OCI-LY3 (cell line): ENCODE results near the gene HOXC9.

ENCODE experiments used
- H2AFZ ChIP-seq: fragments of 200-600, 300-600 bp; shearing (Covaris generic); 2 replicates; pipeline ENCODE4 v1.6.0; 2014; ENCODE audit warnings: antibody characterized with exemption, low read depth, low read length
- H3K27ac ChIP-seq: fragments of 200-600, 300-600 bp; sonication (generic); 2 replicates; pipeline ENCODE4 v1.5.1; 2014; ENCODE audit warnings: mild to moderate bottlenecking, low read length, moderate library complexity, mixed read lengths
- H3K27me3 ChIP-seq: fragments of 200-600, 300-600 bp; sonication (generic); 2 replicates; pipeline ENCODE4 v1.6.1; 2014; ENCODE audit warnings: low read depth, low read length, mixed read lengths
- H3K36me3 ChIP-seq: fragments of 200-600, 300-600 bp; sonication (generic); replicated peaks from 2 replicates; pipeline ENCODE3; 2014; ENCODE audit warnings: low read depth, low read length, mixed read lengths
- H3K4me1 ChIP-seq: fragments of 300-600, 200-600 bp; sonication (generic); 2 replicates; pipeline ENCODE4 v1.6.1; 2014; ENCODE audit warnings: low read length, mixed read lengths
- H3K4me2 ChIP-seq: fragments of 200-600, 300-600 bp; sonication (generic); 2 replicates; pipeline ENCODE4 v1.6.1; 2014; ENCODE audit warnings: low read length, mixed read lengths
- H3K4me3 ChIP-seq: fragments of 300-600, 200-600 bp; sonication (generic); 2 replicates; pipeline ENCODE4 v1.5.1; 2014; ENCODE audit warnings: antibody characterized with exemption, mild to moderate bottlenecking, low read length, moderate library complexity
- H3K79me2 ChIP-seq: fragments of 300-600, 200-600 bp; shearing (Covaris generic); 2 replicates; pipeline ENCODE4 v1.6.1; 2014; ENCODE audit warnings: mild to moderate bottlenecking, low read length, mixed read lengths
- H3K9ac ChIP-seq: fragments of 300-600, 200-600 bp; shearing (Covaris generic); 2 replicates; pipeline ENCODE4 v1.6.0; 2014; ENCODE audit warnings: mild to moderate bottlenecking, low read length, moderate library complexity
- H3K9me3 ChIP-seq: fragments of 200-600, 300-600 bp; shearing (Covaris generic); 2 replicates; pipeline ENCODE4 v1.6.1; 2014; ENCODE audit warnings: low read length, mixed read lengths; ENCODE audit not compliant: insufficient read depth
- H4K20me1 ChIP-seq: fragments of 200-600, 300-600 bp; sonication (generic); 2 replicates; pipeline ENCODE4 v1.6.1; 2016; ENCODE audit warnings: low read length, mixed read lengths; ENCODE audit not compliant: insufficient read depth
- CTCF ChIP-seq: fragments of 200-600, 300-600 bp; sonication (generic); IDR thresholded peaks from 2 replicates; pipeline ENCODE4 v1.5.1; 2014; ENCODE audit warnings: antibody characterized with exemption, low read length, low read depth
- EZH2phosphoT487 ChIP-seq: fragments of 200-600 bp; shearing (Covaris generic); IDR thresholded peaks from 2 replicates; pipeline ENCODE4 v1.6.1; 2018; ENCODE audit warnings: antibody characterized with exemption, mixed run types, low read depth

Gene HOXC9

GRCh38 chr12:54038284-54038870 lies 38.4 kb downstream of the HOXC9 start:
- Histone ChIP-seq H3K36me3 (no peaks in the 10 kb centered on the region), H3K27me3 (no peaks in the 10 kb centered on the region)
- TF ChIP-seq CTCF (no peak), EZH2phosphoT487 (no peak)

GRCh38 chr12:54038871-54039414 lies 39.0 kb downstream of the HOXC9 start:
- Histone ChIP-seq H3K36me3 (no peaks in the 10 kb centered on the region), H3K27ac (no peak overlapping the region)

More at GRCh38 chr12:54038284-54038870, 38.4 kb downstream of the HOXC9 start:
- Histone ChIP-seq H3K27ac (no peak overlapping the region), H3K4me1 (peaks cover 10% of the 10 kb centered on the region; the same call in 1 of the 2 replicates), H3K4me3 (no peak overlapping the region), H3K9me3 (no peaks in the 10 kb centered on the region), H3K9ac (no peak overlapping the region), H2AFZ (no peak overlapping the region), H3K79me2 (no peaks in the 10 kb centered on the region), H4K20me1 (no peaks in the 10 kb centered on the region), H3K4me2 (no peak overlapping the region)

GRCh38 chr12:54039417-54040147 lies 39.6 kb downstream of the HOXC9 start:
- Histone ChIP-seq H3K4me1 (peaks cover 21% of the 10 kb centered on the region), H3K4me2 (no peak overlapping the region), H3K9me3 (no peaks in the 10 kb centered on the region), H2AFZ (no peak overlapping the region), H3K36me3 (no peaks in the 10 kb centered on the region), H3K79me2 (no peaks in the 10 kb centered on the region), H3K27ac (no peak overlapping the region), H4K20me1 (no peaks in the 10 kb centered on the region), H3K27me3 (no peaks in the 10 kb centered on the region), H3K9ac (no peak overlapping the region), H3K4me3 (no peak overlapping the region)
- TF ChIP-seq EZH2phosphoT487 (no peak), CTCF (no peak)

More at GRCh38 chr12:54038871-54039414, 39.0 kb downstream of the HOXC9 start:
- H3K4me3 ChIP-seq: no peak overlapping the region
- no peak overlapping the region for H2AFZ ChIP-seq
- no peak overlapping the region for H3K4me2 ChIP-seq
- H3K9ac ChIP-seq: no peak overlapping the region
- no peak for TF ChIP-seq EZH2phosphoT487
- TF ChIP-seq CTCF: no peak
- H3K9me3 ChIP-seq: no peaks in the 10 kb centered on the region
- no peaks in the 10 kb centered on the region for H3K27me3 ChIP-seq
- H4K20me1 ChIP-seq: no peaks in the 10 kb centered on the region
- H3K4me1 ChIP-seq: peaks cover 15% of the 10 kb centered on the region
- H3K79me2 ChIP-seq: no peaks in the 10 kb centered on the region

GRCh38 chr12:54040148-54040494 lies 40.2 kb downstream of the HOXC9 start:
- Histone ChIP-seq H3K36me3 (no peaks in the 10 kb centered on the region), H3K4me2 (no peak overlapping the region), H2AFZ (no peak overlapping the region), H4K20me1 (no peaks in the 10 kb centered on the region), H3K27me3 (no peaks in the 10 kb centered on the region), H3K79me2 (no peaks in the 10 kb centered on the region), H3K4me3 (no peak overlapping the region), H3K9me3 (no peaks in the 10 kb centered on the region), H3K9ac (no peak overlapping the region), H3K4me1 (peaks cover 26% of the 10 kb centered on the region), H3K27ac (no peak overlapping the region)
- TF ChIP-seq EZH2phosphoT487 (no peak), CTCF (no peak)
